WTC11 (cell line): ENCODE data around the gene PAK5. TPM values are rescaled to one million over a fixed set of nuclear protein-coding genes. Genes with fewer than 3 reads are reported as not detected.

Source experiments
- ATAC-seq: fragments of 200-7000 bp; cut with Tn5 transposase; 2 replicates; pipeline ENCODE4 v1.10.0; 2021; ENCODE audit warnings: mild to moderate bottlenecking, moderate library complexity
- CTCF ChIA-PET: fragments of 300-600 bp; sonication (Branson Sonifier 250); formaldehyde crosslinking; loops from one replicate; lab custom pipeline; 2021; ENCODE audit warnings: antibody characterized with exemption; lab: Charles Lee
- POLR2A ChIA-PET: fragments of 350-600 bp; sonication (Branson Sonifier 250); formaldehyde crosslinking; loops from one replicate; lab custom pipeline; 2021; ENCODE audit warnings: antibody characterized with exemption; lab: Charles Lee
- DNase-seq: peaks from one replicate; pipeline ENCODE4 v3.0.0; 2021; ENCODE audit warnings: low spot score
- H3K27ac Mint-ChIP-seq: 2 replicates; pipeline ENCODE4 v1.8.0; 2021; ENCODE audit warnings: mixed read lengths
- H3K27me3 Mint-ChIP-seq: 2 replicates; pipeline ENCODE4 v1.8.0; 2021; ENCODE audit warnings: low read depth, mild to moderate bottlenecking, moderate library complexity, mixed read lengths
- H3K36me3 Mint-ChIP-seq: 2 replicates; pipeline ENCODE4 v1.8.0; 2021; ENCODE audit warnings: mixed read lengths
- H3K4me1 Mint-ChIP-seq: 2 replicates; pipeline ENCODE4 v1.8.0; 2022; ENCODE audit warnings: mixed read lengths
- H3K4me3 Mint-ChIP-seq: 2 replicates; pipeline ENCODE4 v1.8.0; 2021; ENCODE audit warnings: mild to moderate bottlenecking, moderate library complexity, mixed read lengths
- H3K9me3 Mint-ChIP-seq: 2 replicates; pipeline ENCODE4 v1.8.0; 2021; ENCODE audit warnings: mixed read lengths
- ATF3 ChIP-seq: sonication (generic); formaldehyde crosslinking; conservative IDR thresholded peaks from 2 replicates; pipeline ENCODE4 v1.8.1; 2022; ENCODE audit warnings: mild to moderate bottlenecking, missing genetic modification reagents
- ELF4 ChIP-seq: sonication (generic); formaldehyde crosslinking; IDR thresholded peaks from 2 replicates; pipeline ENCODE4 v1.8.1; 2022; ENCODE audit warnings: low read depth, mild to moderate bottlenecking, moderate library complexity, missing genetic modification reagents
- EMX1 ChIP-seq: fragments of 250-450 bp; sonication (Bioruptor Pico); IDR thresholded peaks from 2 replicates; pipeline ENCODE4 v1.8.0; 2021; ENCODE audit warnings: mild to moderate bottlenecking
- FOXK1 ChIP-seq: sonication (generic); formaldehyde crosslinking; IDR thresholded peaks from 2 replicates; pipeline ENCODE4 v1.8.0; 2022; ENCODE audit warnings: mild to moderate bottlenecking, moderate library complexity, missing genetic modification reagents
- GABPB1 ChIP-seq: sonication (generic); formaldehyde crosslinking; IDR thresholded peaks from 2 replicates; pipeline ENCODE4 v1.8.1; 2023; ENCODE audit warnings: mild to moderate bottlenecking, missing genetic modification reagents
- MXD4 ChIP-seq: fragments of 250-450 bp; sonication (Bioruptor Pico); IDR thresholded peaks from 2 replicates; pipeline ENCODE4 v1.8.0; 2021; ENCODE audit warnings: mild to moderate bottlenecking, moderate library complexity, borderline replicate concordance
- MYBL2 ChIP-seq: sonication (generic); formaldehyde crosslinking; IDR thresholded peaks from 2 replicates; pipeline ENCODE4 v1.8.1; 2023; ENCODE audit warnings: mild to moderate bottlenecking, moderate library complexity, missing genetic modification reagents
- NFE2L1 ChIP-seq: sonication (generic); formaldehyde crosslinking; IDR thresholded peaks from 2 replicates; pipeline ENCODE4 v1.8.1; 2023; ENCODE audit warnings: missing genetic modification reagents
- NFYB ChIP-seq: sonication (generic); formaldehyde crosslinking; conservative IDR thresholded peaks from 2 replicates; pipeline ENCODE4 v1.8.0; 2022; ENCODE audit warnings: low read depth, missing genetic modification reagents
- OVOL2 ChIP-seq: fragments of 250-450 bp; sonication (Bioruptor Pico); IDR thresholded peaks from 2 replicates; pipeline ENCODE4 v1.9.0; 2021; ENCODE audit warnings: mild to moderate bottlenecking, borderline replicate concordance
- PREB ChIP-seq: sonication (generic); formaldehyde crosslinking; IDR thresholded peaks from 2 replicates; pipeline ENCODE4 v1.8.1; 2022; ENCODE audit warnings: mild to moderate bottlenecking, missing genetic modification reagents, moderate library complexity, borderline replicate concordance
- PRRX2 ChIP-seq: fragments of 250-450 bp; sonication (Bioruptor Pico); IDR thresholded peaks from 2 replicates; pipeline ENCODE4 v1.8.0; 2021; ENCODE audit warnings: mild to moderate bottlenecking
- RORB ChIP-seq: fragments of 250-450 bp; sonication (Bioruptor Pico); IDR thresholded peaks from 2 replicates; pipeline ENCODE4 v1.9.0; 2021; ENCODE audit warnings: mild to moderate bottlenecking
- SOX15 ChIP-seq: fragments of 250-450 bp; sonication (Bioruptor Pico); IDR thresholded peaks from 2 replicates; pipeline ENCODE4 v1.9.0; 2021; ENCODE audit warnings: mild to moderate bottlenecking
- ZNF138 ChIP-seq: sonication (generic); formaldehyde crosslinking; conservative IDR thresholded peaks from 2 replicates; pipeline ENCODE4 v1.8.1; 2022; ENCODE audit warnings: mild to moderate bottlenecking, moderate library complexity, missing genetic modification reagents
- ZNF423 ChIP-seq: fragments of 250-450 bp; sonication (Bioruptor Pico); IDR thresholded peaks from 2 replicates; pipeline ENCODE4 v2.1.2; 2022; ENCODE audit warnings: mild to moderate bottlenecking, moderate library complexity
- ZNF425 ChIP-seq: fragments of 250-450 bp; sonication (Bioruptor Pico); conservative IDR thresholded peaks from 2 replicates; pipeline ENCODE4 v1.9.0; 2021; ENCODE audit warnings: mild to moderate bottlenecking
- total RNA-seq: library from RNA; stranded (reverse); gene quantifications from 3 replicates; pipeline ENCODE4 v1.2.3, GENCODE V29; 2021
- TF ChIP-seq, protein P1 (sequence below): fragments of 250-450 bp; sonication (Bioruptor Pico); IDR thresholded peaks from 2 replicates; pipeline ENCODE4 v1.9.0; 2021; ENCODE audit warnings: mild to moderate bottlenecking, borderline replicate concordance
- TF ChIP-seq, protein P2 (sequence below): sonication (generic); formaldehyde crosslinking; IDR thresholded peaks from 2 replicates; pipeline ENCODE4 v1.8.0; 2022; ENCODE audit warnings: mild to moderate bottlenecking, missing genetic modification reagents
- TF ChIP-seq, protein P3 (sequence below): fragments of 200-600 bp; IDR thresholded peaks from 2 replicates; pipeline ENCODE4 v1.8.0; 2022; ENCODE audit warnings: antibody characterized with exemption
- TF ChIP-seq, protein P4 (sequence below): fragments of 250-450 bp; sonication (Bioruptor Pico); IDR thresholded peaks from 2 replicates; pipeline ENCODE4 v2.1.2; 2022; ENCODE audit warnings: mild to moderate bottlenecking, moderate library complexity
- TF ChIP-seq, protein P5 (sequence below): sonication (generic); formaldehyde crosslinking; conservative IDR thresholded peaks from 2 replicates; pipeline ENCODE4 v1.8.1; 2023; ENCODE audit warnings: mild to moderate bottlenecking, low read depth, missing genetic modification reagents, moderate library complexity

The PAK5 gene
- total RNA-seq, 1 experiment from 2014 or later, result 0.31 TPM

GRCh38 chr20:9510911-9511310, 328.0 kb downstream of the PAK5 start (continued):
- TF ChIP-seq, protein P1, sequence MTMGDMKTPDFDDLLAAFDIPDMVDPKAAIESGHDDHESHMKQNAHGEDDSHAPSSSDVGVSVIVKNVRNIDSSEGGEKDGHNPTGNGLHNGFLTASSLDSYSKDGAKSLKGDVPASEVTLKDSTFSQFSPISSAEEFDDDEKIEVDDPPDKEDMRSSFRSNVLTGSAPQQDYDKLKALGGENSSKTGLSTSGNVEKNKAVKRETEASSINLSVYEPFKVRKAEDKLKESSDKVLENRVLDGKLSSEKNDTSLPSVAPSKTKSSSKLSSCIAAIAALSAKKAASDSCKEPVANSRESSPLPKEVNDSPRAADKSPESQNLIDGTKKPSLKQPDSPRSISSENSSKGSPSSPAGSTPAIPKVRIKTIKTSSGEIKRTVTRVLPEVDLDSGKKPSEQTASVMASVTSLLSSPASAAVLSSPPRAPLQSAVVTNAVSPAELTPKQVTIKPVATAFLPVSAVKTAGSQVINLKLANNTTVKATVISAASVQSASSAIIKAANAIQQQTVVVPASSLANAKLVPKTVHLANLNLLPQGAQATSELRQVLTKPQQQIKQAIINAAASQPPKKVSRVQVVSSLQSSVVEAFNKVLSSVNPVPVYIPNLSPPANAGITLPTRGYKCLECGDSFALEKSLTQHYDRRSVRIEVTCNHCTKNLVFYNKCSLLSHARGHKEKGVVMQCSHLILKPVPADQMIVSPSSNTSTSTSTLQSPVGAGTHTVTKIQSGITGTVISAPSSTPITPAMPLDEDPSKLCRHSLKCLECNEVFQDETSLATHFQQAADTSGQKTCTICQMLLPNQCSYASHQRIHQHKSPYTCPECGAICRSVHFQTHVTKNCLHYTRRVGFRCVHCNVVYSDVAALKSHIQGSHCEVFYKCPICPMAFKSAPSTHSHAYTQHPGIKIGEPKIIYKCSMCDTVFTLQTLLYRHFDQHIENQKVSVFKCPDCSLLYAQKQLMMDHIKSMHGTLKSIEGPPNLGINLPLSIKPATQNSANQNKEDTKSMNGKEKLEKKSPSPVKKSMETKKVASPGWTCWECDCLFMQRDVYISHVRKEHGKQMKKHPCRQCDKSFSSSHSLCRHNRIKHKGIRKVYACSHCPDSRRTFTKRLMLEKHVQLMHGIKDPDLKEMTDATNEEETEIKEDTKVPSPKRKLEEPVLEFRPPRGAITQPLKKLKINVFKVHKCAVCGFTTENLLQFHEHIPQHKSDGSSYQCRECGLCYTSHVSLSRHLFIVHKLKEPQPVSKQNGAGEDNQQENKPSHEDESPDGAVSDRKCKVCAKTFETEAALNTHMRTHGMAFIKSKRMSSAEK (CRISPR knock-in tag), result no peak
- TF ChIP-seq ZNF423 (CRISPR knock-in tag), result no peak

- DNase-seq (no peak), ATAC-seq (no peak)
- no peak for TF ChIP-seq RORB (CRISPR knock-in tag)
- TF ChIP-seq, protein P2, sequence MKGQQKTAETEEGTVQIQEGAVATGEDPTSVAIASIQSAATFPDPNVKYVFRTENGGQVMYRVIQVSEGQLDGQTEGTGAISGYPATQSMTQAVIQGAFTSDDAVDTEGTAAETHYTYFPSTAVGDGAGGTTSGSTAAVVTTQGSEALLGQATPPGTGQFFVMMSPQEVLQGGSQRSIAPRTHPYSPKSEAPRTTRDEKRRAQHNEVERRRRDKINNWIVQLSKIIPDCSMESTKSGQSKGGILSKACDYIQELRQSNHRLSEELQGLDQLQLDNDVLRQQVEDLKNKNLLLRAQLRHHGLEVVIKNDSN, result no peak
- TF ChIP-seq MYBL2 (CRISPR knock-in tag), result no peak
- TF ChIP-seq SOX15 (CRISPR knock-in tag), result no peak
- no peak for TF ChIP-seq ZNF425 (CRISPR knock-in tag)
- TF ChIP-seq GABPB1 (CRISPR knock-in tag), result no peak
- TF ChIP-seq NFE2L1 (CRISPR knock-in tag), result no peak
- no peak for TF ChIP-seq NFYB (CRISPR knock-in tag)
- TF ChIP-seq, protein P3, sequence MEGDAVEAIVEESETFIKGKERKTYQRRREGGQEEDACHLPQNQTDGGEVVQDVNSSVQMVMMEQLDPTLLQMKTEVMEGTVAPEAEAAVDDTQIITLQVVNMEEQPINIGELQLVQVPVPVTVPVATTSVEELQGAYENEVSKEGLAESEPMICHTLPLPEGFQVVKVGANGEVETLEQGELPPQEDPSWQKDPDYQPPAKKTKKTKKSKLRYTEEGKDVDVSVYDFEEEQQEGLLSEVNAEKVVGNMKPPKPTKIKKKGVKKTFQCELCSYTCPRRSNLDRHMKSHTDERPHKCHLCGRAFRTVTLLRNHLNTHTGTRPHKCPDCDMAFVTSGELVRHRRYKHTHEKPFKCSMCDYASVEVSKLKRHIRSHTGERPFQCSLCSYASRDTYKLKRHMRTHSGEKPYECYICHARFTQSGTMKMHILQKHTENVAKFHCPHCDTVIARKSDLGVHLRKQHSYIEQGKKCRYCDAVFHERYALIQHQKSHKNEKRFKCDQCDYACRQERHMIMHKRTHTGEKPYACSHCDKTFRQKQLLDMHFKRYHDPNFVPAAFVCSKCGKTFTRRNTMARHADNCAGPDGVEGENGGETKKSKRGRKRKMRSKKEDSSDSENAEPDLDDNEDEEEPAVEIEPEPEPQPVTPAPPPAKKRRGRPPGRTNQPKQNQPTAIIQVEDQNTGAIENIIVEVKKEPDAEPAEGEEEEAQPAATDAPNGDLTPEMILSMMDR, result no peak
- no peak for TF ChIP-seq OVOL2 (CRISPR knock-in tag)
- no peak for TF ChIP-seq PREB
- TF ChIP-seq, protein P4, sequence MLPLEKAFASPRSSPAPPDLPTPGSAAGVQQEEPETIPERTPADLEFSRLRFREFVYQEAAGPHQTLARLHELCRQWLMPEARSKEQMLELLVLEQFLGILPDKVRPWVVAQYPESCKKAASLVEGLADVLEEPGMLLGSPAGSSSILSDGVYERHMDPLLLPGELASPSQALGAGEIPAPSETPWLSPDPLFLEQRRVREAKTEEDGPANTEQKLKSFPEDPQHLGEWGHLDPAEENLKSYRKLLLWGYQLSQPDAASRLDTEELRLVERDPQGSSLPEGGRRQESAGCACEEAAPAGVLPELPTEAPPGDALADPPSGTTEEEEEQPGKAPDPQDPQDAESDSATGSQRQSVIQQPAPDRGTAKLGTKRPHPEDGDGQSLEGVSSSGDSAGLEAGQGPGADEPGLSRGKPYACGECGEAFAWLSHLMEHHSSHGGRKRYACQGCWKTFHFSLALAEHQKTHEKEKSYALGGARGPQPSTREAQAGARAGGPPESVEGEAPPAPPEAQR (CRISPR knock-in tag), result no peak
- TF ChIP-seq EMX1 (CRISPR knock-in tag), result no peak
- TF ChIP-seq, protein P5, sequence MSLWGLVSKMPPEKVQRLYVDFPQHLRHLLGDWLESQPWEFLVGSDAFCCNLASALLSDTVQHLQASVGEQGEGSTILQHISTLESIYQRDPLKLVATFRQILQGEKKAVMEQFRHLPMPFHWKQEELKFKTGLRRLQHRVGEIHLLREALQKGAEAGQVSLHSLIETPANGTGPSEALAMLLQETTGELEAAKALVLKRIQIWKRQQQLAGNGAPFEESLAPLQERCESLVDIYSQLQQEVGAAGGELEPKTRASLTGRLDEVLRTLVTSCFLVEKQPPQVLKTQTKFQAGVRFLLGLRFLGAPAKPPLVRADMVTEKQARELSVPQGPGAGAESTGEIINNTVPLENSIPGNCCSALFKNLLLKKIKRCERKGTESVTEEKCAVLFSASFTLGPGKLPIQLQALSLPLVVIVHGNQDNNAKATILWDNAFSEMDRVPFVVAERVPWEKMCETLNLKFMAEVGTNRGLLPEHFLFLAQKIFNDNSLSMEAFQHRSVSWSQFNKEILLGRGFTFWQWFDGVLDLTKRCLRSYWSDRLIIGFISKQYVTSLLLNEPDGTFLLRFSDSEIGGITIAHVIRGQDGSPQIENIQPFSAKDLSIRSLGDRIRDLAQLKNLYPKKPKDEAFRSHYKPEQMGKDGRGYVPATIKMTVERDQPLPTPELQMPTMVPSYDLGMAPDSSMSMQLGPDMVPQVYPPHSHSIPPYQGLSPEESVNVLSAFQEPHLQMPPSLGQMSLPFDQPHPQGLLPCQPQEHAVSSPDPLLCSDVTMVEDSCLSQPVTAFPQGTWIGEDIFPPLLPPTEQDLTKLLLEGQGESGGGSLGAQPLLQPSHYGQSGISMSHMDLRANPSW (CRISPR knock-in tag), result no peak
- no peak for TF ChIP-seq MXD4
- no peak for TF ChIP-seq ELF4 (CRISPR knock-in tag)
- TF ChIP-seq PRRX2 (CRISPR knock-in tag), result no peak
- TF ChIP-seq FOXK1 (CRISPR knock-in tag), result no peak
- TF ChIP-seq ZNF138 (CRISPR knock-in tag), result no peak
- no peak for TF ChIP-seq ATF3
- Mint-ChIP-seq H3K4me3 (peak overlapping the region; percentile 66), H3K27ac (no peak overlapping the region), H3K36me3 (no peaks in the 10 kb centered on the region), H3K27me3 (peaks cover 98% of the 10 kb centered on the region), H3K4me1 (peaks cover 34% of the 10 kb centered on the region), H3K9me3 (no peaks in the 10 kb centered on the region)
- ChIA-PET CTCF (interaction anchor here (1.0 to 1.6 kb wide), 2 partner anchors 41 to 101 kb away, joined by 4 to 8 read pairs; no protein-coding TSS in a partner anchor), POLR2A (no interaction called here)
These were observed 329.6 kb downstream of the PAK5 start for GRCh38 chr20:9509246-9509645.
